H1 (cell line): Measurements from ENCODE around the gene NCK1. TPM values are rescaled to one million over a fixed set of nuclear protein-coding genes. Genes with fewer than 3 reads are reported as not detected.
A peak's percentile ranks its signal among the peaks of the same experiment; 100 is the strongest.

Source experiments
- CTCF ChIA-PET: fragments of 300-600 bp; sonication (Branson Sonifier 250); formaldehyde crosslinking; loops from one replicate; lab custom pipeline; 2021; ENCODE audit not compliant: partially characterized antibody; lab: Charles Lee
- POLR2A ChIA-PET: fragments of 300-600 bp; sonication (Branson Sonifier 250); formaldehyde crosslinking; loops from one replicate; lab custom pipeline; 2021; ENCODE audit warnings: inconsistent platforms; ENCODE audit not compliant: partially characterized antibody; lab: Charles Lee
- DNase-seq, 2 experiments: peaks; one replicate each; pipeline versions ENCODE4 v3.0.0 to v3.0.0-alpha.2; 2010 to 2022; ENCODE audit warnings: low spot score in 2 of 2, low read depth in 1 of 2, mixed read lengths in 1 of 2
- FAIRE-seq: peaks from 2 replicates; lab custom pipeline; 2011; peaks lifted over from hg19 to GRCh38; lab: Jason Lieb, UNC
- H2AFZ ChIP-seq: 2 replicates; pipeline ENCODE4 v1.8.1; 2012; ENCODE audit warnings: low read length, inconsistent platforms
- H2AK5ac ChIP-seq: 2 replicates; pipeline ENCODE4 v1.6.1; 2013; ENCODE audit warnings: low read depth, low read length
- H2BK120ac ChIP-seq: replicated peaks from 2 replicates; pipeline ENCODE3; 2013; ENCODE audit warnings: low read depth, low read length, inconsistent platforms
- H2BK12ac ChIP-seq: 2 replicates; pipeline ENCODE4 v1.6.1; 2013; ENCODE audit warnings: low read depth, low read length
- H2BK15ac ChIP-seq: 2 replicates; pipeline ENCODE4 v1.6.1; 2013; ENCODE audit warnings: low read length
- H2BK20ac ChIP-seq: 2 replicates; pipeline ENCODE4 v1.6.1; 2013; ENCODE audit warnings: low read length
- H2BK5ac ChIP-seq: 2 replicates; pipeline ENCODE4 v1.6.1; 2013; ENCODE audit warnings: low read depth, low read length
- H3K14ac ChIP-seq: 2 replicates; pipeline ENCODE4 v1.6.1; 2013; ENCODE audit warnings: inconsistent platforms; ENCODE audit not compliant: insufficient read length
- H3K18ac ChIP-seq: 2 replicates; pipeline ENCODE4 v1.6.1; 2013; ENCODE audit warnings: low read length; ENCODE audit errors: extremely low read depth
- H3K23ac ChIP-seq: 2 replicates; pipeline ENCODE4 v1.6.1; 2013; ENCODE audit warnings: inconsistent platforms; ENCODE audit not compliant: insufficient read length
- H3K23me2 ChIP-seq: 2 replicates; pipeline ENCODE4 v1.6.1; 2013; ENCODE audit warnings: low read depth, low read length
- H3K27ac ChIP-seq: 2 replicates; pipeline ENCODE4 v1.6.1; 2011; ENCODE audit warnings: low read depth, low read length, inconsistent platforms
- H3K27me3 ChIP-seq, 4 experiments: replicated peaks in 1 of 4; 1 replicate in 1 of 4; 2 replicates in 3 of 4; pipeline versions ENCODE4 v1.6.1 to v1.8.1; 2011 to 2013; ENCODE audit warnings: low read length in 3 of 4, mild to moderate bottlenecking in 3 of 4, inconsistent platforms in 2 of 4, mixed read lengths in 2 of 4, moderate library complexity in 1 of 4; ENCODE audit not compliant: control insufficient read depth in 3 of 4, insufficient read depth in 3 of 4; ENCODE audit errors: extremely low read depth in 1 of 4
- H3K36me3 ChIP-seq, 4 experiments: 2 replicates each; pipeline versions ENCODE4 v1.6.1 to v1.8.1; 2011 to 2013; ENCODE audit warnings: mild to moderate bottlenecking in 4 of 4, low read length in 3 of 4, moderate library complexity in 2 of 4, control low read depth in 1 of 4, inconsistent platforms in 1 of 4; ENCODE audit not compliant: insufficient read depth in 4 of 4, control insufficient read depth in 2 of 4
- H3K4ac ChIP-seq: replicated peaks from 2 replicates; pipeline ENCODE3; 2013; ENCODE audit warnings: low read length, low read depth, mixed read lengths, inconsistent platforms; ENCODE audit not compliant: insufficient read length
- H3K4me1 ChIP-seq, 4 experiments: replicated peaks in 1 of 4; 1 replicate in 1 of 4; 2 replicates in 3 of 4; pipeline versions ENCODE4 v1.6.1 to v1.8.1; 2011 to 2013; ENCODE audit warnings: low read length in 3 of 4, inconsistent platforms in 2 of 4, mixed read lengths in 1 of 4; ENCODE audit not compliant: insufficient read depth in 4 of 4, control insufficient read depth in 3 of 4
- H3K4me2 ChIP-seq, 2 experiments: 2 replicates each; pipeline versions ENCODE4 v1.6.1 to v1.8.1; 2011 to 2013; ENCODE audit warnings: low read depth in 2 of 2, low read length in 2 of 2, control low read depth in 1 of 2, inconsistent platforms in 1 of 2, mild to moderate bottlenecking in 1 of 2; ENCODE audit not compliant: insufficient read depth in 1 of 2
- H3K4me3 ChIP-seq, 4 experiments: fragments of 200-600, 300-600 bp in 1 of 4; sonication (generic), shearing (Covaris generic), sonication (Bioruptor Twin) in 1 of 4; 2 replicates each; pipeline versions ENCODE4 v1.5.1 to v1.8.1; 2011 to 2016; ENCODE audit warnings: low read length in 4 of 4, low read depth in 3 of 4, control low read depth in 2 of 4, inconsistent platforms in 2 of 4, mild to moderate bottlenecking in 2 of 4, mixed read lengths in 1 of 4, moderate library complexity in 1 of 4; ENCODE audit not compliant: insufficient read depth in 2 of 4; ENCODE audit errors: extremely low read depth in 1 of 4
- H3K56ac ChIP-seq: replicated peaks from 2 replicates; pipeline ENCODE3; 2013; ENCODE audit warnings: low read depth, mild to moderate bottlenecking, mixed read lengths, low read length, inconsistent platforms; ENCODE audit not compliant: insufficient read length
- H3K79me1 ChIP-seq: 2 replicates; pipeline ENCODE4 v1.6.1; 2013; ENCODE audit warnings: low read depth, low read length, control low read depth
- H3K79me2 ChIP-seq, 2 experiments: 2 replicates each; pipeline versions ENCODE4 v1.6.1 to v1.8.1; 2012 to 2013; ENCODE audit warnings: low read length in 2 of 2, mild to moderate bottlenecking in 2 of 2, inconsistent platforms in 1 of 2; ENCODE audit not compliant: insufficient read depth in 2 of 2, control insufficient read depth in 1 of 2
- H3K9ac ChIP-seq, 4 experiments: replicated peaks in 1 of 4; 1 replicate in 1 of 4; 2 replicates in 3 of 4; pipeline versions ENCODE4 v1.6.1 to v1.8.1; 2011 to 2013; ENCODE audit warnings: low read depth in 3 of 4, low read length in 3 of 4, control low read depth in 2 of 4, mild to moderate bottlenecking in 2 of 4, moderate library complexity in 2 of 4, inconsistent platforms in 1 of 4; ENCODE audit errors: extremely low read depth in 1 of 4
- H3K9me3 ChIP-seq, 2 experiments: 2 replicates each; pipeline versions ENCODE4 v1.6.1 to v1.8.1; 2012 to 2013; ENCODE audit warnings: mild to moderate bottlenecking in 2 of 2, moderate library complexity in 2 of 2, control low read depth in 1 of 2, inconsistent platforms in 1 of 2, low read depth in 1 of 2, low read length in 1 of 2, mixed read lengths in 1 of 2; ENCODE audit not compliant: insufficient read depth in 2 of 2
- H4K20me1 ChIP-seq, 2 experiments: replicated peaks in 1 of 2; 2 replicates each; pipeline versions ENCODE3 to v1.8.1; 2011 to 2013; ENCODE audit warnings: inconsistent platforms in 2 of 2, low read length in 2 of 2, mild to moderate bottlenecking in 1 of 2; ENCODE audit not compliant: insufficient read depth in 2 of 2, control insufficient read depth in 1 of 2
- H4K5ac ChIP-seq: 2 replicates; pipeline ENCODE4 v1.6.1; 2013; ENCODE audit warnings: low read length, low read depth, mixed read lengths, inconsistent platforms; ENCODE audit not compliant: insufficient read length
- H4K8ac ChIP-seq: 2 replicates; pipeline ENCODE4 v1.8.0; 2013; ENCODE audit warnings: mild to moderate bottlenecking, moderate library complexity, low read length, inconsistent platforms; ENCODE audit not compliant: insufficient read depth; ENCODE audit errors: extremely low read depth
- H4K91ac ChIP-seq: replicated peaks from 2 replicates; pipeline ENCODE3; 2013; ENCODE audit warnings: low read length, mixed read lengths, inconsistent platforms; ENCODE audit not compliant: insufficient read length
- ASH2L ChIP-seq: fragments of 200-600, 300-600 bp; sonication (generic); IDR thresholded peaks from one replicate; pipeline ENCODE4 v1.7.1; 2017; ENCODE audit warnings: low read length
- CBX8 ChIP-seq: fragments of 300-800, 300-1000 bp; sonication (generic); IDR thresholded peaks from 2 replicates; pipeline ENCODE4 v1.7.1; 2016; ENCODE audit warnings: low read depth, low read length, borderline replicate concordance
- CTBP2 ChIP-seq: IDR thresholded peaks from 2 replicates; pipeline ENCODE4 v1.7.0; 2011; ENCODE audit warnings: borderline replicate concordance, mild to moderate bottlenecking, moderate library complexity, mixed read lengths, low read length; ENCODE audit not compliant: insufficient read depth, insufficient read length
- EGR1 ChIP-seq: IDR thresholded peaks from 2 replicates; pipeline ENCODE4 v1.6.1; 2011; ENCODE audit warnings: low read depth, low read length, borderline replicate concordance
- GTF2F1 ChIP-seq: IDR thresholded peaks from 2 replicates; pipeline ENCODE4 v1.6.1; 2012; ENCODE audit warnings: low read depth, low read length, improper control_type of control experiment, borderline replicate concordance
- MAFK ChIP-seq: IDR thresholded peaks from 2 replicates; pipeline ENCODE4 v1.6.1; 2012; ENCODE audit warnings: low read depth, mild to moderate bottlenecking, improper control_type of control experiment, low read length
- NANOG ChIP-seq: IDR thresholded peaks from 2 replicates; pipeline ENCODE4 v1.6.1; 2011; ENCODE audit warnings: low read length, low read depth, mild to moderate bottlenecking, inconsistent platforms; ENCODE audit not compliant: insufficient read depth, poor library complexity, severe bottlenecking
- POLR2A ChIP-seq, 2 experiments: IDR thresholded peaks; 1 replicate in 1 of 2; 2 replicates in 1 of 2; pipeline ENCODE4 v1.6.1; 2011; ENCODE audit warnings: low read depth in 2 of 2, low read length in 2 of 2, mild to moderate bottlenecking in 2 of 2; ENCODE audit errors: control extremely low read depth in 1 of 2
- POLR2AphosphoS5 ChIP-seq: IDR thresholded peaks from 2 replicates; pipeline ENCODE4 v1.6.1; 2011; ENCODE audit warnings: low read depth, low read length
- RXRA ChIP-seq: IDR thresholded peaks from 2 replicates; pipeline ENCODE4 v1.6.1; 2011; ENCODE audit warnings: low read depth, mild to moderate bottlenecking, low read length, moderate library complexity; ENCODE audit not compliant: insufficient read depth
- SIX5 ChIP-seq: IDR thresholded peaks from 2 replicates; pipeline ENCODE4 v1.6.1; 2011; ENCODE audit warnings: mild to moderate bottlenecking, low read depth, low read length
- SP4 ChIP-seq: IDR thresholded peaks from 2 replicates; pipeline ENCODE4 v1.6.1; 2012; ENCODE audit warnings: low read length, inconsistent platforms
- SRF ChIP-seq: IDR thresholded peaks from 2 replicates; pipeline ENCODE4 v1.6.1; 2011; ENCODE audit warnings: mild to moderate bottlenecking, low read depth, low read length, moderate library complexity
- SUZ12 ChIP-seq: fragments of 200-600 bp; sonication (generic); IDR thresholded peaks from 2 replicates; pipeline ENCODE4 v1.6.1; 2012; ENCODE audit warnings: mild to moderate bottlenecking, inconsistent platforms, low read length, moderate library complexity, mixed read lengths
- ZNF274 ChIP-seq: IDR thresholded peaks from 2 replicates; pipeline ENCODE4 v1.7.0; 2012; ENCODE audit warnings: low read length, borderline replicate concordance; ENCODE audit errors: extremely low read depth
- WGBS, 2 experiments: shearing (Covaris generic) in 1 of 2; methylation state at CpG; one replicate each; pipeline versions ENCODE4 v1.1.6 to v1.1.7; 2013 to 2015; ENCODE audit warnings: low lambda C conversion rate in 2 of 2, mixed read lengths in 2 of 2, inconsistent platforms in 1 of 2, low coverage in 1 of 2, missing lambda C conversion rate in 1 of 2; ENCODE audit not compliant: insufficient replicate concordance in 2 of 2, insufficient coverage in 1 of 2, insufficient read length in 1 of 2; ENCODE audit errors: extremely low coverage in 1 of 2, missing lambda C conversion rate in 1 of 2; 5-methylcytosine and 5-hydroxymethylcytosine counted together
- polyA plus RNA-seq, 7 experiments: library from polyadenylated mRNA; depleted of rRNA in 3 of 7; stranded (reverse) in 5 of 7; unstranded in 2 of 7; fragments of >200 nt in 5 of 7; fragments of 200-250 nt in 2 of 7; gene quantifications; 1 replicate in 5 of 7; 2 replicates in 1 of 7; 4 replicates in 1 of 7; pipeline versions ENCODE4 v1.2.1 to v1.2.3, GENCODE V29; 2011 to 2013; ENCODE audit warnings: missing spikeins in 2 of 7, mixed read lengths in 2 of 7
- total RNA-seq: library from RNA; stranded (reverse); fragmentation: NEBNext Ultra II Directional; extraction: Animal tissue kit (Norgen Biotek cat#: 25700); gene quantifications from 2 replicates; pipeline ENCODE4 v1.2.1, GENCODE V29; 2021

Gene NCK1
- total and polyA plus RNA-seq, 2 of the 8 experiments (the other 6 are each of a cell fraction or from before 2014, with no cell fraction given) = 10.0 to 28.5 TPM

- Histone ChIP-seq H2BK12ac (no peak overlapping the region), H2BK5ac (no peak overlapping the region), H4K91ac (no peak overlapping the region), H2AK5ac (no peak overlapping the region), H2BK15ac (no peak overlapping the region), H3K4me3 (no peak overlapping the region), H3K4me2 (0 out of 4 replicates have a peak overlapping the region, but pooled peaks of 1 of the 2 experiments have one; percentile 4), H3K4ac (no peak overlapping the region), H2BK20ac (no peak overlapping the region), H3K27me3 (no peaks in the 10 kb centered on the region), H3K18ac (no peak overlapping the region), H3K36me3 (peaks cover 0 to 4% (median 1%) of the 10 kb centered on the region in 4 experiments; a peak in 1 of 8 replicates), H2BK120ac (no peak overlapping the region), H3K56ac (no peak overlapping the region), H4K20me1 (no peaks in the 10 kb centered on the region), H3K27ac (no peak overlapping the region), H4K8ac (no peak overlapping the region), H3K14ac (no peak overlapping the region), H3K23ac (no peak overlapping the region), H4K5ac (no peak overlapping the region), H3K23me2 (no peaks in the 10 kb centered on the region), H3K79me1 (peaks cover 4% of the 10 kb centered on the region; the same call in 1 of the 2 replicates), H2AFZ (no peak overlapping the region), H3K79me2 (peaks cover 0 to 54% of the 10 kb centered on the region in 2 experiments; a peak in 2 of 4 replicates), H3K4me1 (peaks cover 0 to 12% (median 2%) of the 10 kb centered on the region in 4 experiments; a peak in 4 of 7 replicates), H3K9me3 (no peaks in the 10 kb centered on the region)
- POLR2A ChIA-PET = interaction anchor here (1.0 kb wide), 1 partner anchor 81 kb away, joined by 5 read pairs; the partner anchor contains the start of gene NCK1
- WGBS, 2 experiments = 92% methylated on average over 1 of the region's 1 CpG; no CpG with 5 or more reads in 1 of the 2 experiments
- DNase-seq (no peak), FAIRE-seq (no peak)
- CTCF ChIA-PET = interaction anchor here (0.8 kb wide), 1 partner anchor 59 kb away, joined by 3 read pairs; no protein-coding TSS in a partner anchor
- TF ChIP-seq CTBP2 = no peak
- no peak for TF ChIP-seq GTF2F1
- TF ChIP-seq POLR2AphosphoS5 = no peak
- TF ChIP-seq MAFK = no peak
- no peak for TF ChIP-seq EGR1
- no peak for TF ChIP-seq SRF
- no peak for TF ChIP-seq SIX5
- no peak for TF ChIP-seq SP4
- TF ChIP-seq SUZ12 = no peak
- TF ChIP-seq POLR2A (IDR thresholded peaks at IDR 0.05; ENCODE audit: control extremely low read depth in 1 of 2, low read depth in 2 of 2, low read length in 2 of 2) = no peak
- TF ChIP-seq ASH2L = no peak
- no peak for TF ChIP-seq NANOG
- no peak for TF ChIP-seq CBX8
- no peak for TF ChIP-seq RXRA
- no peak for TF ChIP-seq ZNF274
- TF ChIP-seq, all 59 proteins: peak for 0
- no peak overlapping the region for H3K9ac ChIP-seq
Measured at GRCh38 chr3:136942803-136943202, 80.8 kb downstream of the NCK1 start.
